ENCODE results near the gene TAB2.
"Not testable (repeated sequence)": the region's sequence is repeated elsewhere in the genome, so short reads cannot be mapped to it uniquely, and the experiment has no call there.

The TAB2 gene

GRCh38 chr6:149334682-149335160 is 17.2 kb downstream of the TAB2 start:
- DNase-seq: no peak

- DNase-seq: peak; percentile 82
Observed at GRCh38 chr6:149335924-149336608, 18.6 kb downstream of the TAB2 start.

- DNase-seq: no peak
Observed at GRCh38 chr6:149336609-149336928, 19.1 kb downstream of the TAB2 start.

- DNase-seq: no peak
Observed at GRCh38 chr6:149337320-149337719, 19.8 kb downstream of the TAB2 start.

- no peak for DNase-seq
Observed at GRCh38 chr6:149340200-149340599, 22.7 kb downstream of the TAB2 start.

- peak; percentile 55 for DNase-seq
Observed at GRCh38 chr6:149342525-149342924, 25.0 kb downstream of the TAB2 start.

GRCh38 chr6:149343501-149343900 is 26.0 kb downstream of the TAB2 start:
- peak; percentile 43 for DNase-seq

- DNase-seq: no peak
Observed at GRCh38 chr6:149346078-149346477, 28.6 kb downstream of the TAB2 start.

GRCh38 chr6:149347067-149347466 is 29.6 kb downstream of the TAB2 start:
- DNase-seq: no peak

GRCh38 chr6:149349279-149349678 is 31.8 kb downstream of the TAB2 start:
- DNase-seq: not testable (repeated sequence)

GRCh38 chr6:149354009-149354408 is 36.5 kb downstream of the TAB2 start:
- no peak for DNase-seq

GRCh38 chr6:149356081-149356750 is 38.7 kb downstream of the TAB2 start:
- DNase-seq: no peak

GRCh38 chr6:149357726-149358538 is 40.4 kb downstream of the TAB2 start:
- DNase-seq: no peak

GRCh38 chr6:149359440-149359839 is 41.9 kb downstream of the TAB2 start:
- no peak for DNase-seq

- DNase-seq: no peak
Observed at GRCh38 chr6:149360536-149360935, 43.0 kb downstream of the TAB2 start.

- DNase-seq: no peak
Observed at GRCh38 chr6:149362289-149362688, 44.8 kb downstream of the TAB2 start.

GRCh38 chr6:149363154-149363553 is 45.6 kb downstream of the TAB2 start:
- DNase-seq: no peak

GRCh38 chr6:149364557-149364956 is 47.0 kb downstream of the TAB2 start:
- DNase-seq: no peak

GRCh38 chr6:149365197-149365596 is 47.7 kb downstream of the TAB2 start:
- peak; percentile 27 for DNase-seq

GRCh38 chr6:149366267-149366921 is 48.9 kb downstream of the TAB2 start:
- DNase-seq: no peak

- no peak for DNase-seq
Observed at GRCh38 chr6:149368065-149368464, 50.6 kb downstream of the TAB2 start.

- DNase-seq: no peak
Observed at GRCh38 chr6:149371154-149371553, 53.6 kb downstream of the TAB2 start.

- DNase-seq: no peak
Observed at GRCh38 chr6:149372062-149372461, 54.5 kb downstream of the TAB2 start.

Measured in suppressor macrophage treated with lipopolysaccharide for 4 hours (primary cell).